Cerebellar cortex (tissue), 1 donor: ENCODE results near the gene ZRANB1.

Experiments
- DNase-seq: peaks from one replicate; pipeline ENCODE4 v3.0.0-alpha.2; 2015; ENCODE audit warnings: low spot score

ZRANB1 gene

DNA sequence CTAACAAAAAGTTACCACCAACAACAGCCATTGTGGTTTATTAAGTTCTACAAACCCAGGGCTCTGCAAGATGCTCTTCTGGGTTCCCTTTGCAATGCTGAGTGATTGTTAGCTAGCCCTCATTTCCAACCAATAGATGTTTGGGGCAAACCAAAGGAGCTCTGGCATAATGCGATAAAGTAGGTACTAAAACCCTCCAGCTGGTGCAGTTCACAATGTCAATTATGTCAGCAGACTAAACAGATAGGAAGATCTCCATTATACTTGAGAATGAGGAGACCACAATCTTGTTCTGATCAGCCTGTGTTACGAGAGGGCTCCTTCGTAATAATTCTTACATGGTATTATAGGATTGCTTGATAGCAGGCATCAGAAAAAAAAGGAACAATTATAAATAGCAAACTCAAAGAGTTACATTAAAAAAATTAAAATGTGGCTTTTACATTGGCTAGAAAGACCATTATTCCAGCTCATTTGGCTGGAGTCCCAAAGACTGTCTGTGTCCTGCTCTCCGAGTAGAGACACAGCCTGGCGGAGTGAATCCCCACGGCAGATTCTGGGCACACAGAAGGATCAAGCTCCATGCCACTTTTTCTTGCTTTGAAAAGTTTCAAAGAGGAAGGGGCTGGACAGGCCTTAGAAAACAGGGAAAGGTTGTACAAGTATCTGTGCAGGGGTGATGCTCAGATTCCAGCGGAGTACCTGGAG is 93.8 kb downstream of the ZRANB1 start:
- DNase-seq: no peak

GRCh38 chr10:125037145-125037877 is 95.4 kb downstream of the ZRANB1 start:
- no peak for DNase-seq
